Endothelial cell of umbilical vein (primary cell): ENCODE results near the gene MCOLN2. TPM values are rescaled to one million over a fixed set of nuclear protein-coding genes. Genes with fewer than 3 reads are reported as not detected.

Source experiments
- BruUV-seq: library from RNA; stranded (reverse); fragments of 400-500 nt; replicated peaks from 2 replicates; lab custom pipeline; 2021; lab: Mats Ljungman, UMichigan
- CTCF ChIA-PET: fragments of 300-600, 350-600 bp; sonication (Branson Sonifier 250); formaldehyde crosslinking; loops from one replicate; lab custom pipeline; 2021; ENCODE audit warnings: antibody characterized with exemption, inconsistent platforms; lab: Charles Lee
- POLR2A ChIA-PET: fragments of 300-600, 350-600 bp; sonication (Branson Sonifier 250); formaldehyde crosslinking; loops from one replicate; lab custom pipeline; 2021; ENCODE audit warnings: antibody characterized with exemption, inconsistent platforms; lab: Charles Lee
- DNase-seq: peaks from one replicate; pipeline ENCODE4 v3.0.0-alpha.2; 2011; ENCODE audit warnings: low read depth, low spot score
- FAIRE-seq: peaks from 2 replicates; lab custom pipeline; 2011; peaks lifted over from hg19 to GRCh38; lab: Jason Lieb, UNC
- H2AFZ ChIP-seq: 2 replicates; pipeline ENCODE4 v1.6.0; 2012; ENCODE audit warnings: low read depth, low read length, control low read depth, inconsistent platforms
- H3K27ac ChIP-seq: 2 replicates; pipeline ENCODE4 v1.5.1; 2011; ENCODE audit warnings: low read depth, mild to moderate bottlenecking, control low read depth, low read length, moderate library complexity; ENCODE audit not compliant: insufficient read depth
- H3K27me3 ChIP-seq, 2 experiments: 2 replicates each; pipeline versions ENCODE4 v1.6.0 to v1.6.1; 2011; ENCODE audit warnings: low read length in 2 of 2, mixed read lengths in 1 of 2; ENCODE audit not compliant: control insufficient read depth in 2 of 2, insufficient read depth in 2 of 2
- H3K36me3 ChIP-seq, 2 experiments: 2 replicates in 1 of 2; 3 replicates in 1 of 2; pipeline ENCODE4 v1.5.1; 2011; ENCODE audit warnings: low read length in 2 of 2, mild to moderate bottlenecking in 1 of 2, moderate library complexity in 1 of 2; ENCODE audit not compliant: control insufficient read depth in 2 of 2, insufficient read depth in 2 of 2; ENCODE audit errors: extremely low read depth in 1 of 2
- H3K4me1 ChIP-seq: 3 replicates; pipeline ENCODE4 v1.5.1; 2011; ENCODE audit warnings: mild to moderate bottlenecking, low read length; ENCODE audit not compliant: control insufficient read depth, insufficient read depth; ENCODE audit errors: extremely low read depth
- H3K4me2 ChIP-seq: 2 replicates; pipeline ENCODE4 v1.6.1; 2011; ENCODE audit warnings: low read length, control low read depth, mixed read lengths; ENCODE audit not compliant: insufficient read depth
- H3K4me3 ChIP-seq, 3 experiments: fragments of 200-600 bp in 1 of 3; sonication (generic), shearing (Covaris generic) in 1 of 3; replicated peaks in 1 of 3; 2 replicates each; pipeline ENCODE4 v1.5.1; 2011 to 2016; ENCODE audit warnings: control low read depth in 3 of 3, low read length in 3 of 3, mild to moderate bottlenecking in 2 of 3, inconsistent platforms in 1 of 3, low read depth in 1 of 3, moderate library complexity in 1 of 3; ENCODE audit not compliant: insufficient read depth in 1 of 3
- H3K79me2 ChIP-seq: 2 replicates; pipeline ENCODE4 v1.6.0; 2012; ENCODE audit warnings: low read length, inconsistent platforms; ENCODE audit not compliant: control insufficient read depth, insufficient read depth
- H3K9ac ChIP-seq: replicated peaks from 2 replicates; pipeline ENCODE3; 2011; ENCODE audit warnings: low read length, control low read depth; ENCODE audit not compliant: insufficient read depth; ENCODE audit errors: extremely low read depth
- H3K9me1 ChIP-seq: replicated peaks from 3 replicates; pipeline ENCODE4 v1.6.0; 2011; ENCODE audit warnings: mild to moderate bottlenecking, low read length; ENCODE audit not compliant: control insufficient read depth, insufficient read depth; ENCODE audit errors: extremely low read depth
- H3K9me3 ChIP-seq: replicated peaks from 2 replicates; pipeline ENCODE4 v1.5.1; 2012; ENCODE audit warnings: low read length, inconsistent platforms; ENCODE audit not compliant: control insufficient read depth, insufficient read depth
- H4K20me1 ChIP-seq: replicated peaks from 2 replicates; pipeline ENCODE3; 2011; ENCODE audit warnings: mild to moderate bottlenecking, low read length; ENCODE audit not compliant: control insufficient read depth, insufficient read depth; ENCODE audit errors: extremely low read depth
- CTCF ChIP-seq, 2 donors: IDR thresholded peaks; 1 replicate in 1 of 2; 2 replicates in 1 of 2; pipeline ENCODE4 v1.5.1; 2011; ENCODE audit warnings: low read length in 2 of 2, mild to moderate bottlenecking in 2 of 2, moderate library complexity in 2 of 2, control low read depth in 1 of 2, inconsistent platforms in 1 of 2, low read depth in 1 of 2; ENCODE audit not compliant: insufficient read depth in 1 of 2; ENCODE audit errors: extremely low read depth in 1 of 2
- EZH2 ChIP-seq: IDR thresholded peaks from 2 replicates; pipeline ENCODE4 v1.6.1; 2012; ENCODE audit warnings: borderline replicate concordance, low read depth, mild to moderate bottlenecking, moderate library complexity, low read length, inconsistent platforms; ENCODE audit not compliant: severe bottlenecking
- FOS ChIP-seq: IDR thresholded peaks from 2 replicates; pipeline ENCODE4 v1.6.1; 2011; ENCODE audit warnings: mild to moderate bottlenecking, low read length, moderate library complexity, borderline replicate concordance; ENCODE audit not compliant: insufficient read depth
- GATA2 ChIP-seq: IDR thresholded peaks from 2 replicates; pipeline ENCODE4 v1.7.0; 2011; ENCODE audit warnings: low read depth, mild to moderate bottlenecking, moderate library complexity, mixed read lengths, low read length; ENCODE audit not compliant: insufficient read length, insufficient read depth
- JUN ChIP-seq: IDR thresholded peaks from 2 replicates; pipeline ENCODE4 v1.6.1; 2011; ENCODE audit warnings: borderline replicate concordance, low read depth; ENCODE audit not compliant: insufficient read length, insufficient read depth
- MAX ChIP-seq: IDR thresholded peaks from 2 replicates; pipeline ENCODE4 v1.6.1; 2011; ENCODE audit not compliant: insufficient read depth, insufficient read length
- MYC ChIP-seq: IDR thresholded peaks from one replicate; pipeline ENCODE4 v1.6.1; 2011; ENCODE audit warnings: mild to moderate bottlenecking, low read depth, low read length
- POLR2A ChIP-seq: IDR thresholded peaks from 2 replicates; pipeline ENCODE4 v1.6.1; 2012; ENCODE audit warnings: low read depth, mild to moderate bottlenecking, control low read depth, low read length
- POLR2AphosphoS5 ChIP-seq: IDR thresholded peaks from 2 replicates; pipeline ENCODE4 v1.6.1; 2012; ENCODE audit warnings: low read depth, mild to moderate bottlenecking, control low read depth, low read length, moderate library complexity; ENCODE audit not compliant: insufficient read depth
- dilution Hi-C: fragments of 300-500 bp; cut with MboI; formaldehyde crosslinking; loops from one replicate; pipeline ENCODE4 v1.15.0; 2019; ENCODE audit warnings: low sequenced_read_pairs; ENCODE audit not compliant: extremely low pct_ligation_motif_present
- intact Hi-C: fragments of 100-400 bp; cut with micrococcal nuclease; formaldehyde crosslinking; loops from one replicate; pipeline ENCODE4 v1.10.0; 2022
- polyA plus RNA-seq, 4 experiments: library from polyadenylated mRNA; depleted of rRNA in 3 of 4; stranded (reverse) in 3 of 4; unstranded in 1 of 4; fragments of >200 nt; gene quantifications; 2 replicates each; pipeline versions ENCODE4 v1.2.1 to v1.2.3, GENCODE V29; 2011 to 2012; ENCODE audit warnings: missing spikeins in 1 of 4
- total RNA-seq: library from RNA; stranded (reverse); gene quantifications from 2 replicates; pipeline ENCODE4 v1.2.3, GENCODE V29; 2021

Gene MCOLN2
- total and polyA plus RNA-seq, 2 donors (not counting 3 experiments of a cell fraction or from before 2014, with no cell fraction given), result not detected

- CTCF ChIA-PET, result interaction anchor here (1.5 to 2.1 kb wide), 2 partner anchors 94 to 125 kb away, joined by 4 to 5 read pairs; no protein-coding TSS in a partner anchor
- no peak for FAIRE-seq
Observed at GRCh38 chr1:84896279-84896678, 100.6 kb downstream of the MCOLN2 start.

More at GRCh38 chr1:84896279-84896678, 100.6 kb downstream of the MCOLN2 start:
- Histone ChIP-seq H3K27ac (no peak overlapping the region), H3K79me2 (no peaks in the 10 kb centered on the region), H4K20me1 (no peaks in the 10 kb centered on the region), H3K9me1 (no peaks in the 10 kb centered on the region), H3K4me1 (no peaks in the 10 kb centered on the region), H2AFZ (no peak overlapping the region), H3K27me3 (peaks cover 22 to 43% of the 10 kb centered on the region in 2 experiments), H3K4me3 (no peak overlapping the region), H3K36me3 (no peaks in the 10 kb centered on the region), H3K9ac (no peak overlapping the region), H3K4me2 (no peak overlapping the region), H3K9me3 (no peaks in the 10 kb centered on the region)
- TF ChIP-seq MAX (no peak), EZH2 (no peak), FOS (no peak), MYC (no peak), POLR2A (no peak), GATA2 (no peak), POLR2AphosphoS5 (no peak), CTCF (IDR thresholded peaks at IDR 0.05; ENCODE audit: extremely low read depth in 1 of 2, insufficient read depth in 1 of 2, low read depth in 1 of 2, low read length in 2 of 2) (no peak), JUN (no peak)
- POLR2A ChIA-PET, result no interaction called here
- dilution Hi-C loops, result no loop called here
- DNase-seq, result no peak
- BruUV-seq, result no TSS peak
- intact Hi-C loops, result no loop called here
